Neural progenitor cell (in vitro differentiated cells): Measurements from ENCODE around the gene HEYL. TPM values are rescaled to one million over a fixed set of nuclear protein-coding genes. Genes with fewer than 3 reads are reported as not detected.

ENCODE experiments used
- DNase-seq: peaks from one replicate; pipeline ENCODE4 v3.0.0-alpha.2; 2016; ENCODE audit warnings: low spot score
- H2AFZ ChIP-seq: fragments of 200-600 bp; sonication (generic); replicated peaks from 2 replicates; pipeline ENCODE4 v1.6.1; 2016; ENCODE audit warnings: antibody characterized with exemption
- H3F3A ChIP-seq: fragments of 200-600 bp; sonication (generic); 2 replicates; pipeline ENCODE4 v1.6.1; 2016; ENCODE audit warnings: antibody characterized with exemption, low read depth
- H3K27ac ChIP-seq: fragments of 200-600 bp; sonication (generic); 2 replicates; pipeline ENCODE4 v1.5.1; 2016; ENCODE audit warnings: mild to moderate bottlenecking
- H3K27me3 ChIP-seq: fragments of 200-600 bp; sonication (generic); 2 replicates; pipeline ENCODE4 v1.6.1; 2016; ENCODE audit warnings: mild to moderate bottlenecking, moderate library complexity
- H3K36me3 ChIP-seq: fragments of 200-600 bp; sonication (generic); 2 replicates; pipeline ENCODE4 v1.5.1; 2016
- H3K4me1 ChIP-seq: fragments of 200-600 bp; sonication (generic); 2 replicates; pipeline ENCODE4 v1.6.1; 2016; ENCODE audit warnings: mixed run types
- H3K4me2 ChIP-seq: fragments of 200-600 bp; sonication (generic); 2 replicates; pipeline ENCODE4 v1.6.1; 2016
- H3K4me3 ChIP-seq: fragments of 200-600 bp; sonication (generic); 2 replicates; pipeline ENCODE4 v1.5.1; 2016
- H3K79me2 ChIP-seq: fragments of 200-600 bp; sonication (generic); 2 replicates; pipeline ENCODE4 v1.6.1; 2016; ENCODE audit warnings: low read depth
- H3K9ac ChIP-seq: fragments of 200-600 bp; sonication (generic); 2 replicates; pipeline ENCODE4 v1.6.1; 2016
- H3K9me3 ChIP-seq: fragments of 200-600 bp; sonication (generic); 2 replicates; pipeline ENCODE4 v1.5.1; 2016; ENCODE audit warnings: low read depth
- H4K20me1 ChIP-seq: fragments of 200-600 bp; sonication (generic); 2 replicates; pipeline ENCODE4 v1.6.1; 2016; ENCODE audit warnings: low read depth
- H3K27ac Mint-ChIP-seq: 3 replicates; pipeline ENCODE4 v1.8.0; 2021; ENCODE audit warnings: mixed read lengths
- H3K27me3 Mint-ChIP-seq: 2 replicates; pipeline ENCODE4 v1.8.0; 2022; ENCODE audit warnings: low read depth, mild to moderate bottlenecking, inconsistent platforms, moderate library complexity, mixed read lengths; ENCODE audit not compliant: insufficient read depth
- H3K36me3 Mint-ChIP-seq: 3 replicates; pipeline ENCODE4 v1.8.0; 2021; ENCODE audit warnings: mixed read lengths
- H3K4me1 Mint-ChIP-seq: 3 replicates; pipeline ENCODE4 v1.8.0; 2021; ENCODE audit warnings: mixed read lengths
- H3K4me3 Mint-ChIP-seq: 3 replicates; pipeline ENCODE4 v1.8.0; 2021; ENCODE audit warnings: mild to moderate bottlenecking, moderate library complexity, mixed read lengths
- H3K9me3 Mint-ChIP-seq: 3 replicates; pipeline ENCODE4 v1.8.0; 2020; ENCODE audit warnings: mixed read lengths
- EZH2 ChIP-seq: fragments of 200-600 bp; sonication (generic); IDR thresholded peaks from 2 replicates; pipeline ENCODE4 v1.6.1; 2017; ENCODE audit warnings: antibody characterized with exemption, mild to moderate bottlenecking, moderate library complexity
- EZH2phosphoT487 ChIP-seq: fragments of 200-600 bp; sonication (generic); IDR thresholded peaks from 2 replicates; pipeline ENCODE4 v1.6.1; 2017; ENCODE audit warnings: antibody characterized with exemption
- total RNA-seq: library from RNA; depleted of rRNA; stranded (reverse); fragments of >200 nt; gene quantifications from 2 replicates; pipeline ENCODE4 v1.2.3, GENCODE V29; 2015; ENCODE audit warnings: low replicate concordance
- TF ChIP-seq, protein P1 (sequence below): fragments of 200-600 bp; sonication (generic); IDR thresholded peaks from 2 replicates; pipeline ENCODE4 v1.5.1; 2017; ENCODE audit warnings: antibody characterized with exemption, mild to moderate bottlenecking

Gene HEYL
- total RNA-seq, 1 donor from 2014 or later: 2.3 TPM

DNA sequence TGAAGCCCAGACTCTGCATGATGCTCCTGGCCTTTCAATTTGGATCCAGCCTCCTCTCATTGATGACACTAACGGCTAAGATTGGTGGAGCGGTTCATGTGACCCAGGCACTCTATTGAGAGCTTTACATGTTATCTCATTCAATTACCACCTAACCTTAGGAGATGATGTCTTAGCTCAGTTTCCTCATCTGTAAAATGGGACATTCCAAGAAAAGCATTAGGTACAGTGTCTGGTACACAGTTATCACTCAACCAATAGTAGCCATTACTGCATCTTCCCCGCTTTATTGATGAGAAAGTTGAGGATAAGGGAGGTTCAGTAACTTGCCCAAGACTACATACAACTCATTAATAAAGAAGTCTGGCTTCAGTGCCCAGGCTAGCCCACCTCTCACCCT lies 17.0 kb downstream of the HEYL start:
- DNase-seq: no peak
- peaks cover 21% of the 10 kb centered on the region for H3K27me3 ChIP-seq
- H3K36me3 ChIP-seq: no peaks in the 10 kb centered on the region

DNA sequence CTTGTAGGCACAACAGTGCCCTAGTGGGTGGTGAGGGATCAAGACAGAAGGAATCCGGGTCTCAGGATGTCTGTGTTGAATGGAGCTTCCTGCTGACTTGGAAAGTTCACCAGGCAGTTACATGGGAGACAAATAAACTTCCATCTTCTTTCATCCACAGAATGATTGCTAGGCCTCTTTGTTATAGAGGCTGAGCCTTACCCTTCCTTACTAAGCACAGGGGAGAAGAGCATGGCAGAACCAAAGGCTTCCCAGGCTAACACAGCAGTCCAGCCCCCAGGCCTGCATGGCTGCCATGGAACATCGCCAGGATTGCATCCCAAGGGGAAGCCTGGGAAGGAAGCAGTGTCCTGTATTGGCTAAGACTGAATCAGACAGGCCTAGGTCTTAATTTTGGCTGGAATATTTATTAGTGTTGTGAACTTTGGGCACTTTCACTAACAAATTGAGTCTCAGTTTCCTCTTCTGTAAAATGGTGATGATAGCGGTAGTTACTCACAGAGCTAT lies 18.7 kb downstream of the HEYL start:
- Histone ChIP-seq H3K36me3 (no peaks in the 10 kb centered on the region), H3F3A (no peaks in the 10 kb centered on the region), H3K4me1 (no peaks in the 10 kb centered on the region), H3K79me2 (no peaks in the 10 kb centered on the region), H4K20me1 (no peaks in the 10 kb centered on the region), H3K4me3 (no peak overlapping the region), H3K4me2 (no peak overlapping the region), H2AFZ (no peak overlapping the region), H3K27me3 (peaks cover 21% of the 10 kb centered on the region), H3K9me3 (no peaks in the 10 kb centered on the region), H3K9ac (no peak overlapping the region), H3K27ac (no peak overlapping the region)
- Mint-ChIP-seq H3K36me3 (no peaks in the 10 kb centered on the region), H3K27ac (no peak overlapping the region), H3K9me3 (no peaks in the 10 kb centered on the region), H3K4me3 (no peak overlapping the region), H3K27me3 (peaks cover 10% of the 10 kb centered on the region), H3K4me1 (no peaks in the 10 kb centered on the region)
- DNase-seq: no peak
- TF ChIP-seq, protein P1, sequence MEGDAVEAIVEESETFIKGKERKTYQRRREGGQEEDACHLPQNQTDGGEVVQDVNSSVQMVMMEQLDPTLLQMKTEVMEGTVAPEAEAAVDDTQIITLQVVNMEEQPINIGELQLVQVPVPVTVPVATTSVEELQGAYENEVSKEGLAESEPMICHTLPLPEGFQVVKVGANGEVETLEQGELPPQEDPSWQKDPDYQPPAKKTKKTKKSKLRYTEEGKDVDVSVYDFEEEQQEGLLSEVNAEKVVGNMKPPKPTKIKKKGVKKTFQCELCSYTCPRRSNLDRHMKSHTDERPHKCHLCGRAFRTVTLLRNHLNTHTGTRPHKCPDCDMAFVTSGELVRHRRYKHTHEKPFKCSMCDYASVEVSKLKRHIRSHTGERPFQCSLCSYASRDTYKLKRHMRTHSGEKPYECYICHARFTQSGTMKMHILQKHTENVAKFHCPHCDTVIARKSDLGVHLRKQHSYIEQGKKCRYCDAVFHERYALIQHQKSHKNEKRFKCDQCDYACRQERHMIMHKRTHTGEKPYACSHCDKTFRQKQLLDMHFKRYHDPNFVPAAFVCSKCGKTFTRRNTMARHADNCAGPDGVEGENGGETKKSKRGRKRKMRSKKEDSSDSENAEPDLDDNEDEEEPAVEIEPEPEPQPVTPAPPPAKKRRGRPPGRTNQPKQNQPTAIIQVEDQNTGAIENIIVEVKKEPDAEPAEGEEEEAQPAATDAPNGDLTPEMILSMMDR: no peak
- no peak for TF ChIP-seq EZH2
- TF ChIP-seq EZH2phosphoT487: no peak

More for the DNA sequence above, 17.0 kb downstream of the HEYL start:
- H3K9me3 Mint-ChIP-seq: no peaks in the 10 kb centered on the region
- no peak overlapping the region for H3K4me3 ChIP-seq
- no peaks in the 10 kb centered on the region for H4K20me1 ChIP-seq
- H3K4me1 ChIP-seq: no peaks in the 10 kb centered on the region
- TF ChIP-seq EZH2phosphoT487 (no peak), EZH2 (no peak)
- TF ChIP-seq, protein P1: no peak
- H3K27me3 Mint-ChIP-seq: peaks cover 10% of the 10 kb centered on the region
- no peaks in the 10 kb centered on the region for H3K4me1 Mint-ChIP-seq
- H3K27ac ChIP-seq: no peak overlapping the region
- no peaks in the 10 kb centered on the region for H3F3A ChIP-seq
- H2AFZ ChIP-seq: no peak overlapping the region
- H3K9ac ChIP-seq: no peak overlapping the region
- no peaks in the 10 kb centered on the region for H3K36me3 Mint-ChIP-seq
- no peak overlapping the region for H3K4me3 Mint-ChIP-seq
- no peak overlapping the region for H3K27ac Mint-ChIP-seq
- H3K9me3 ChIP-seq: no peaks in the 10 kb centered on the region
- H3K79me2 ChIP-seq: no peaks in the 10 kb centered on the region
- no peak overlapping the region for H3K4me2 ChIP-seq

DNA sequence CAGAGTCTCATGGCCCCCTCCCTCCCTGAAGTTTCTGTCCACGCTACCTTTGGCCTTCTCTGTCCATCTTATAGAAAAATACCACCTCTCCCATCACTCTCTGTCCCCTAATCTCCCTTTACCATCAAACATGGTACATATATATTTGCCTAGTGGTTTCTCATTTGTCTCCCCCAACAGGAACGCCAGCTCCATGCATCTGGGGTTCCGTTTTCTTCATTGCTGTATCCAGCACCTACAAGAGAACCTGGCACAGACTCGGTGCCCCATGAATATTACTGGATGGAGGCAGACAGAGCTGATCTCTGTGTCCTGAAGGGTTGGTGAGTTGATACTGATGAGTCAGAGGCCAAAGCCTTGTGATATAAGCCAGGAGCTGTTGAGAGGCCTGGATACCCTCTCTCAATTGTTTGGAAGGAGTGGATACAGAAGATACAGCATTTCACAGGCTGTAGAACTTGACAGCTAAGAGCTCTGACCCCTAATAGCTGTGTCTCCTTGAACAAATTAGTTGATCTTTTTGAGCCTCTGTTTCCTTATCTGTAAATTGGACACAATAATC lies 21.9 kb downstream of the HEYL start:
- peaks cover 3% of the 10 kb centered on the region for H3K27me3 Mint-ChIP-seq
- TF ChIP-seq, protein P1: no peak
- TF ChIP-seq EZH2phosphoT487: no peak
- no peak for TF ChIP-seq EZH2
- H2AFZ ChIP-seq: no peak overlapping the region

More for the DNA sequence above, 21.9 kb downstream of the HEYL start:
- H3K27ac ChIP-seq: no peak overlapping the region
- no peak overlapping the region for H3K9ac ChIP-seq
- no peaks in the 10 kb centered on the region for H3K79me2 ChIP-seq
- H3K36me3 ChIP-seq: no peaks in the 10 kb centered on the region
- peaks cover 4% of the 10 kb centered on the region for H3K4me1 Mint-ChIP-seq
- no peaks in the 10 kb centered on the region for H3F3A ChIP-seq
- H4K20me1 ChIP-seq: no peaks in the 10 kb centered on the region
- H3K27me3 ChIP-seq: peaks cover 7% of the 10 kb centered on the region
- H3K27ac Mint-ChIP-seq: no peak overlapping the region
- no peak for DNase-seq
- H3K9me3 ChIP-seq: no peaks in the 10 kb centered on the region
- no peaks in the 10 kb centered on the region for H3K36me3 Mint-ChIP-seq
- no peak overlapping the region for H3K4me3 ChIP-seq
- no peaks in the 10 kb centered on the region for H3K4me1 ChIP-seq
- no peaks in the 10 kb centered on the region for H3K9me3 Mint-ChIP-seq
- no peak overlapping the region for H3K4me3 Mint-ChIP-seq
- no peak overlapping the region for H3K4me2 ChIP-seq
